ENCODE data around the gene RBSN.

GRCh38 chr3:15091575-15091974, 7.4 kb downstream of the RBSN start:
- TF ChIP-seq, protein P1, sequence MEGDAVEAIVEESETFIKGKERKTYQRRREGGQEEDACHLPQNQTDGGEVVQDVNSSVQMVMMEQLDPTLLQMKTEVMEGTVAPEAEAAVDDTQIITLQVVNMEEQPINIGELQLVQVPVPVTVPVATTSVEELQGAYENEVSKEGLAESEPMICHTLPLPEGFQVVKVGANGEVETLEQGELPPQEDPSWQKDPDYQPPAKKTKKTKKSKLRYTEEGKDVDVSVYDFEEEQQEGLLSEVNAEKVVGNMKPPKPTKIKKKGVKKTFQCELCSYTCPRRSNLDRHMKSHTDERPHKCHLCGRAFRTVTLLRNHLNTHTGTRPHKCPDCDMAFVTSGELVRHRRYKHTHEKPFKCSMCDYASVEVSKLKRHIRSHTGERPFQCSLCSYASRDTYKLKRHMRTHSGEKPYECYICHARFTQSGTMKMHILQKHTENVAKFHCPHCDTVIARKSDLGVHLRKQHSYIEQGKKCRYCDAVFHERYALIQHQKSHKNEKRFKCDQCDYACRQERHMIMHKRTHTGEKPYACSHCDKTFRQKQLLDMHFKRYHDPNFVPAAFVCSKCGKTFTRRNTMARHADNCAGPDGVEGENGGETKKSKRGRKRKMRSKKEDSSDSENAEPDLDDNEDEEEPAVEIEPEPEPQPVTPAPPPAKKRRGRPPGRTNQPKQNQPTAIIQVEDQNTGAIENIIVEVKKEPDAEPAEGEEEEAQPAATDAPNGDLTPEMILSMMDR (IDR thresholded peaks at IDR 0.05) = no peak
- TF ChIP-seq POLR2A (IDR thresholded peaks at IDR 0.05) = no peak

All from gastroesophageal sphincter (tissue), 3 donors.